SH-SY5Y (cell line): ENCODE measurements around the gene NIM1K.

Experiments used
- GATA2 ChIP-seq: IDR thresholded peaks from 2 replicates; pipeline ENCODE4 v1.6.1; 2011; ENCODE audit warnings: mild to moderate bottlenecking, low read depth, low read length
- GATA3 ChIP-seq: IDR thresholded peaks from 2 replicates; pipeline ENCODE4 v1.6.1; 2011; ENCODE audit warnings: low read depth, mild to moderate bottlenecking, low read length, moderate library complexity

Gene NIM1K

GRCh38 chr5:43208658-43209057 is 16.6 kb downstream of the NIM1K start:
- no peak for TF ChIP-seq GATA2
- no peak for TF ChIP-seq GATA3

GRCh38 chr5:43209060-43209459 is 17.0 kb downstream of the NIM1K start:
- no peak for TF ChIP-seq GATA2
- no peak for TF ChIP-seq GATA3

GRCh38 chr5:43209833-43210232 is 17.8 kb downstream of the NIM1K start:
- TF ChIP-seq GATA3, result no peak
- TF ChIP-seq GATA2, result no peak

GRCh38 chr5:43210570-43210969 is 18.5 kb downstream of the NIM1K start:
- no peak for TF ChIP-seq GATA2
- no peak for TF ChIP-seq GATA3

- TF ChIP-seq GATA2, result no peak
- no peak for TF ChIP-seq GATA3
These were observed 21.9 kb downstream of the NIM1K start for GRCh38 chr5:43213951-43214350.

GRCh38 chr5:43215073-43215631 is 23.1 kb downstream of the NIM1K start:
- no peak for TF ChIP-seq GATA3
- TF ChIP-seq GATA2, result no peak

GRCh38 chr5:43216941-43217340 is 24.9 kb downstream of the NIM1K start:
- TF ChIP-seq GATA2, result no peak
- no peak for TF ChIP-seq GATA3

- TF ChIP-seq GATA3 (no peak), GATA2 (no peak)
These were observed 27.1 kb downstream of the NIM1K start for GRCh38 chr5:43219120-43219519.

- TF ChIP-seq GATA2, result no peak
- no peak for TF ChIP-seq GATA3
These were observed 29.5 kb downstream of the NIM1K start for GRCh38 chr5:43221502-43221901.

- TF ChIP-seq GATA2 (no peak), GATA3 (no peak)
These were observed 33.7 kb downstream of the NIM1K start for GRCh38 chr5:43225649-43226245.

- TF ChIP-seq GATA3, result no peak
- no peak for TF ChIP-seq GATA2
These were observed 35.6 kb downstream of the NIM1K start for GRCh38 chr5:43227655-43228054.

- TF ChIP-seq GATA2 (no peak), GATA3 (no peak)
These were observed 38.7 kb downstream of the NIM1K start for GRCh38 chr5:43230707-43231106.

- no peak for TF ChIP-seq GATA2
- no peak for TF ChIP-seq GATA3
These were observed 40.0 kb downstream of the NIM1K start for GRCh38 chr5:43231977-43232376.

GRCh38 chr5:43232943-43233833 is 41.2 kb downstream of the NIM1K start:
- TF ChIP-seq GATA3 (no peak), GATA2 (no peak)

GRCh38 chr5:43233946-43234345 is 41.9 kb downstream of the NIM1K start:
- TF ChIP-seq GATA2, result no peak
- no peak for TF ChIP-seq GATA3
